SHP77 treated with DMSO at 0.1 percent for 48 hours (cell line): ENCODE results near the gene KIN.
"Not testable (repeated sequence)": the region's sequence is repeated elsewhere in the genome, so short reads cannot be mapped to it uniquely, and the experiment has no call there.

Experiments used
- DNase-seq: peaks from one replicate; lab custom pipeline; 2025; lab: John Stamatoyannopoulos, UW

KIN gene

GRCh38 chr10:7722927-7723529 lies 64.8 kb downstream of the KIN start:
- no peak for DNase-seq

DNA sequence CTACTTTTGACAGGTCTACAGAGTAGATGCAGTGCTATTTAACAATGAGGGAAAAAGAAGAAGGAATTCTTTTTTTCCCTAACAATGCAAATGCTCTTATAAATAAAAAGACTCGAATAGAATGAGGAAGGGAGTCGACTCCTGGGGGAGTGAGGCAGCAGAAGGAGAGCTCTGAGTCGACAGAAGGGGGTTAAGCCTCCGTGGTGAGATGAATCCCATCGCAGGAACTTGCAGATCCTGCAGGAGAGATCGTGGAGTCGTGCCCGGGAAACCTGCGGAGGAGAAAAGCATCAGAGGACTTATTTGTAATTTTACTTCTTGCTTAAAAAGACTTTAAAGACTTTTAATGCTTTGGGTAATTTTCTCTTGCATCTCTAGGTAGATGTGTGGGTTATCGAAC lies 67.3 kb downstream of the KIN start:
- DNase-seq: no peak

GRCh38 chr10:7718685-7719084 lies 69.1 kb downstream of the KIN start:
- DNase-seq: no peak

- DNase-seq: no peak
Observed at GRCh38 chr10:7717767-7718166, 70.0 kb downstream of the KIN start.

- no peak for DNase-seq
Observed at GRCh38 chr10:7715515-7715914, 72.3 kb downstream of the KIN start.

GRCh38 chr10:7711075-7711474 lies 76.7 kb downstream of the KIN start:
- not testable (repeated sequence) for DNase-seq

DNA sequence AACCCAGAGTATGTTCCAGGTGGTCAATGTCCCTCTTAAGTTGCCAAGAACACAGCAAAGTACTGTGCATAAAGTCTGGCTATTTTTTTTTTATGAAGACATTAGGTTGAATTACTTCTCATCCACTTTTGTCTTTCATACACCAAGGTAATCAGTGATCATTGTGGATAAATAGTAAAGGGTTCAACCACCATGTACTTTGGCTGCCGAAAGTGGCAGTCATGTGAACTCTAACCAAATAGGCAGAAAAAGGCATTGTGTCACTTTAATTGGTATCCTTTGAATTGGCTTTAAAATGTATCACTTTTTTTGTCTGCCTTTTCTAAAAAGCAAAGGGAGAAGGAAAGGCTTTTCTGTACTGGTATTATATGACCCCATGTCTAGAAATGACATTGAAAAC lies 77.3 kb downstream of the KIN start:
- no peak for DNase-seq

DNA sequence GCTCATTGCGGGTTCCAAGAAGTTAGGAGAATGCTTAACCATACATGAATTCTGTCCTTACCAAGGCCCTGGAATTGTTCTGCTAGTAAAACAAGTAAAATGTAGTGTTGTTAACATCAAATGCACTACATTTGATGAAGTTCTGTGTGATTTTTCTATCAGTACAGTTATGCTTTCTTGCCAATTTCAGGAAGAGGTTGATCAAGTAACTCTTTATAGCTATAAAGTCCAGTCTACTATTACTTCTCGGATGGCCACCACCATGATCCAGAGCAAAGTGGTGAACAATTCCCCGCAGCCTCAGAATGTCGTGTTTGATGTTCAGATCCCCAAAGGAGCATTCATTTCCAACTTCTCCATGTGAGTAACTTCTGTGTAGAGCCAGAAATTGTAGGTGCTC lies 79.0 kb downstream of the KIN start:
- no peak for DNase-seq

- DNase-seq: no peak
Observed at GRCh38 chr10:7707858-7708622, 79.8 kb downstream of the KIN start.

DNA sequence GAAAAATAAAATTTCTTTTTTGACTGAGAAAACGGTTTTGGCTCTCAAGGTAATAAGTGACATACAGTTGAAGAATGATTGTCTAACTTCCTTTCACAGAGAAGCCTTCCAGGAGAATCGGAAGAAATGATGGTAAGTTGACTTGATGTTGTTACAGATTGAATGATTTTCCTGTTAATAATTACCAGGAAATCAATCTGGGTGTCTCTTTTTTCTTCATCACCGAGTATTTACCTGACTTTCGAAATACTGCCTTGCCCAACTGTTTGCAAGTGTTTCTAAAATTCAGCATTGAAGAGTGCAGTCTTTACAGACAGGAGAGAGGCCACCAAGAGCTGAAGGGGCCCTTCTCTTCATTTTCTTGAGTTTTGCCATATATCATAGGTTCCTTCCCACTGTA lies 80.7 kb downstream of the KIN start:
- DNase-seq: no peak

DNA sequence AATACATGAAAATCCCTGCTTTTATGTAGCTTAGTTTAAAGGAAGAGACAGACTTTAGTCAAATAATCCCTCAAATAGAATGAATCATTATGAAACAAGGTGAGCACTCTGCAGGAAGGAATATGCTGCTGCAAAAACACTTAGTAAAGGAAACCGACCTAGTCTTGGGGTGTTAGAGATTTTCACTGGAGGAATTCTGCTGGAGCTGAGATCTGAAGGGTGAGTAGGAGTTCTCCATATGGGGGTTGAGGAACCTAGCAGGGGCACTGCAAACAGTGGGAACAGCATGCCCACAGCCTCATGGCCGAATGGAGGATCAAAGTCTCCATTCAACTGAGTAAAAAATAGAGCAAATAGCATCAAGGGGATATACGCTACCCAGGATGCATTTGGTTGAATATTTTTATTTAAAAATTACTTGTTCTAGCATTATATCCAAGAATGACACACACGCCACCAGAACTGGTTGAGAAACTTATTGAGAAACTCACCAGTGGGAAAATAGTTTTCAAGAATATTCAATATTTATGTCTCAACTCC lies 81.2 kb downstream of the KIN start:
- DNase-seq: no peak

- no peak for DNase-seq
Observed at GRCh38 chr10:7705341-7705740, 82.5 kb downstream of the KIN start.

- no peak for DNase-seq
Observed at GRCh38 chr10:7704071-7705016, 83.4 kb downstream of the KIN start.

DNA sequence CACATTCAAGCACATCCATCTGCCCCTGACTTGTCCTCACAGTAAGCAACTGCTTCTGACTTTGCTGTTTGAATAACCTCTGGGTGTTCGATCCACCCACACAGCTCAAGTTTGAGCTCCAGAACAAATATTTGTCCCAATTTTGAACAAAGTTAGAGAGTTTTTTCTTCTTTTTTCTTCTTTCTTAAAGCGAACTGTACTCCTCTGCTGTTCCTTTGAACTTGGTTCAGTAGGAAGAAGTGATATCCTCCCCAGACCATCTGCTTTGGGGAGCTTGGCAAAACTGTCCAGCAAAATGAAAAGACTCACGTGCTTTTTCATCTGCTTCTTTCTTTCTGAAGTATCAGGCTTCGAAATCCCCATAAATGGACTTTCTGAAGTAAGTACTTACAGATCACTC lies 84.7 kb downstream of the KIN start, which contains the start of gene ITIH2:
ITIH2 (plus strand) TSS at position 177 of the 400 bp plus-strand sequence; CDS start at position 296, 119 bp downstream.
- DNase-seq: no peak

GRCh38 chr10:7702288-7702812 lies 85.4 kb downstream of the KIN start:
- DNase-seq: no peak

DNA sequence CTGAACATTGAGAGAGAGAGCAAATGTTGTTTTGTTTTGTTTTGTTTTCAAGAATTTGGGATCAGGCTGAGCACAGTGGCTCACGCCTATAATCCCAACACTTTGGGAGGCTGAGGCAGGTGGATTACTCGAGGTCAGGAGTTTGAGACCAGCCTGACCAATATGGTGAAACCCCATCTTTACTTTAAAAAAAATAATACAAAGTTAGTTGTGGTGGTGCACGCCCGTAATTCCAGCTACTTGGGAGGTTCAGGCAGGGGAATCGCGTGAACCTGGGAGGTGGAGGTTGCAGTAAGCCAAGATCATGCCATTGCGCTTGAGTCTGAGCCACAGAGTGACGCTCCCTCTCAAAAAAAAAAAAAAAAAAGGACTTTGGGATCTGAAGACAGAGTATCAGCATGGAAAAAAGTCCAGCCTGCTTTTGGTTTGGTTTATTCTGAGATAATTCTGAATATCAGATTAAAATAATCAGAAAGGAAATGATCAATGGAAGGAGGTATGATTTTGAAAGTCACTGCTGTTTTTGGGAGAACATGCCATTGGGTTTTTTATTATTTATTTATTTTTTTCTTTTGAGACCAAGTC lies 86.5 kb downstream of the KIN start:
- no peak for DNase-seq
